Kidney epithelial cell (primary cell): ENCODE results near the gene KRTAP10-2. TPM values are rescaled to one million over a fixed set of nuclear protein-coding genes. Genes with fewer than 3 reads are reported as not detected.

Source experiments
- DNase-seq: peaks from one replicate; pipeline ENCODE4 v3.0.0-alpha.2; 2010; ENCODE audit warnings: low read depth
- H3K27me3 ChIP-seq: 2 replicates; pipeline ENCODE4 v1.6.0; 2011; ENCODE audit warnings: low read length; ENCODE audit not compliant: control insufficient read depth, insufficient read depth
- H3K36me3 ChIP-seq: 2 replicates; pipeline ENCODE4 v1.5.1; 2011; ENCODE audit warnings: low read length; ENCODE audit not compliant: control insufficient read depth, insufficient read depth
- H3K4me3 ChIP-seq: 2 replicates; pipeline ENCODE4 v1.5.1; 2011; ENCODE audit warnings: low read depth, mild to moderate bottlenecking, control low read depth, low read length
- total RNA-seq: library from RNA; depleted of rRNA; stranded (reverse); fragments of >200 nt; gene quantifications from 2 replicates; pipeline ENCODE4 v1.2.3, GENCODE V29; 2015
- TF ChIP-seq, protein P1 (sequence below): IDR thresholded peaks from 2 replicates; pipeline ENCODE4 v1.5.1; 2011; ENCODE audit warnings: mild to moderate bottlenecking, moderate library complexity, low read length, control low read depth, inconsistent platforms; ENCODE audit not compliant: insufficient read depth, poor library complexity, severe bottlenecking

The KRTAP10-2 gene
- total RNA-seq, 1 donor from 2014 or later, result not detected

DNA sequence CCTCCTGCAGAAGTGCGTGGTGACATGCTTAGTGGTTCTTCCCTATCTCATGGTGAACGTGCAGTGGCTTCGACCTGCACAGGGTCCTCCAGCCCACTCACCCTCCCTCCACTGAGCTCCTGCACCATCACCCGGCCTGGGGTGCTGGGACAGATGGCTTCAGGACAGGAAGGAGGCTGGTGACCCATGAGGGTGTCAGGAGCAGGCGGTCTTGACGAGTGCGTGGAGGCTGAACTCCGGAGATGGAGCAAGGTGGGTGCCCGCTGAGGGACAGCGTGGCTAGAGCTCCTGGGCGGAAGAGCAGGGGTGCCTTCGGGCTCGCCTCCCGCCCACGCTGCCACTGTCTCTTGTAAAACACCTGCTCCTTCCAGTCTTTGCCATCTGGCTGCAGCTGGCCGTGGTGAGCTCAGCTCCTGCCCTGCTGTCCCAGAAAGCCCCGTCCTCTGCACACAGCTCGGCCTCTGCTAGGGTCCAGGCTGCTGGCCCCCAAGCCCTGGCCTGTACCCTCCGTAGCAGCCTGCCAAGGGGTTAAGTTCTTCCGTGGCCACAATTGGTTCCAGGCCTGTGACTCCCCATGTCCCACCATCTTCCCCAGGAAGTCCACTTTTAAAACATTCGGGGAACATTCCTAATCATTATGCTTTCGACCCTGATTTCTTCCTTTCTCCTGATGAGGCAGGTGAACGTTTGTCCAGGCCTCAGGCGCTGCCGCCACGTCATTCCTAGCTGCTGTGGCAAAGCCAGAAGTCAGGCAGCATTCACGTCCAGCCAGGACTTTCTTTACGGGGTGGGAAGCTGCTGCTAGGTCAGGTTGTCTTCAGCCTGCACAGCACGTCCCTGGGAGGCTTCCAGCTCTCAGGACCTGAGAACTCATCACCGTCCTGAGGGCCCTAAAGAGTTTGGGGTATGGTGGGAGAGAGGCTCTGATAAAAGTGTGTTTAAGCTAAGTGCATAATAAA is 19.4 kb downstream of the KRTAP10-2 start:
- H3K4me3 ChIP-seq, result no peak overlapping the region
- H3K36me3 ChIP-seq, result no peaks in the 10 kb centered on the region
- no peak for DNase-seq
- H3K27me3 ChIP-seq, result peaks cover 3% of the 10 kb centered on the region
- TF ChIP-seq, protein P1, sequence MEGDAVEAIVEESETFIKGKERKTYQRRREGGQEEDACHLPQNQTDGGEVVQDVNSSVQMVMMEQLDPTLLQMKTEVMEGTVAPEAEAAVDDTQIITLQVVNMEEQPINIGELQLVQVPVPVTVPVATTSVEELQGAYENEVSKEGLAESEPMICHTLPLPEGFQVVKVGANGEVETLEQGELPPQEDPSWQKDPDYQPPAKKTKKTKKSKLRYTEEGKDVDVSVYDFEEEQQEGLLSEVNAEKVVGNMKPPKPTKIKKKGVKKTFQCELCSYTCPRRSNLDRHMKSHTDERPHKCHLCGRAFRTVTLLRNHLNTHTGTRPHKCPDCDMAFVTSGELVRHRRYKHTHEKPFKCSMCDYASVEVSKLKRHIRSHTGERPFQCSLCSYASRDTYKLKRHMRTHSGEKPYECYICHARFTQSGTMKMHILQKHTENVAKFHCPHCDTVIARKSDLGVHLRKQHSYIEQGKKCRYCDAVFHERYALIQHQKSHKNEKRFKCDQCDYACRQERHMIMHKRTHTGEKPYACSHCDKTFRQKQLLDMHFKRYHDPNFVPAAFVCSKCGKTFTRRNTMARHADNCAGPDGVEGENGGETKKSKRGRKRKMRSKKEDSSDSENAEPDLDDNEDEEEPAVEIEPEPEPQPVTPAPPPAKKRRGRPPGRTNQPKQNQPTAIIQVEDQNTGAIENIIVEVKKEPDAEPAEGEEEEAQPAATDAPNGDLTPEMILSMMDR, result no peak

DNA sequence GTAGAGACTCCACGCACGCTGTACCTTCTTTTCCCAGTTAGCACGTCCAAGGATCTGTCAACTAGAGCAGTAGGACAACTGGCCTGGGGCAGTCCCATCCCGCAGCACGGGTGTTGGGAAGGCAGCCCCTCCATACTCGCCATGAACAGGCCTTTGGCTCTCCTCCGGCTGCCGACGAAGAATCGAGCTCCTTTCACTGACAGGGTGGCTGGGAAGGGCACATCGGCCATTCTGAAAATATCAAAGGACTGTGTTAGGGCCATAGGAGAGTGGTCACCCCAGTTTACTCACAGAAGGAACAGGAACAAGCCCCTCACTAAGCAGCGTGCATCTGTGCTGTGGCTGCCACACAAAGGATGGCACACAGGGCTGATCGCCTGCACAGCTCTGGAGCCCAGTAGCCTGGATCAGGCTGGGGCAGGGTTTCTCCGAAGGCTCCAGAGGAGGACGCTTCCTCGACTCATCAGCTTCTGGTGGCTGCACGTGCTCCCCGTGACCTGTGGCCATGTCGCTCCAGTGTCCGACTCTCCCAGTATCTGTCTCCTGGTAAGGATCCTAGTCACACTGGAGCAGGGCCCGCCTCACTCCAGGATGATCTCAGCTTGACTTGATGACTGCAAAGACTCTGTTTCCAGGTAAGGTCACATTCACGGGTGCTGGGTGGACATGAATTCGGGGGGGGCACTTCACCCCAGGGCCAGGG is 20.3 kb downstream of the KRTAP10-2 start:
- H3K36me3 ChIP-seq, result no peaks in the 10 kb centered on the region
- no peak for DNase-seq
- H3K4me3 ChIP-seq, result no peak overlapping the region
- peaks cover 2% of the 10 kb centered on the region for H3K27me3 ChIP-seq
- TF ChIP-seq, protein P1, result no peak

DNA sequence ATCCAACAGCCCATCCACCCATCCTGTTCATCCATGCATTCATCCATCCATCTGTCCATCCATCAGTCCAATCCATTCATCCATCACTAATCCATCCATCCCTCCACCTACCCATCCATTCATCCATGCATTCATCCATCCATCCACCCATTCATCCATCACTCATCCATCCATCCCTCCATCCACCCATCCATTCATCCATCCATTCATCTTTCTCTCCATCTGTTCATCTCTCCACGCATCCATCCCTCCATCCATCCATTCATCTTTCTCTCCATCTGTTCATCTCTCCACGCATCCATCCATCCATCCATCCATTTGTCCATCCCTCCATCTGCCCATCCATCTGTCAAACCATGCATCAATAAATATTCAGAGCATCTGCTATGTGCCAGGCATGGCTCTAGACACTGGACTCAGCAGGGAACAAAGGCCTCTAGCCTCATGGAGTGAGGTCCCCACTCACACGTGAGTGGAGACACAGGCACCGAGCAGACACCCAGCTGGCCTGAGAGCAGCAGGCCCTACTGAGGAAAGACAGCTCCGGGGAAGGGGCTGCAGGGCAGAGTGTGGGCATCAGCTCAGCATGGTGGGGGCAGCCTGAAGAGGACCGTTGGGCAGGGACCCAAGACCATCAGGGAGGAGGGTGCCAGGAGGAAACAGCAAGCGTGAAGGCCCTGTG is 20.9 kb downstream of the KRTAP10-2 start:
- no peak for DNase-seq

DNA sequence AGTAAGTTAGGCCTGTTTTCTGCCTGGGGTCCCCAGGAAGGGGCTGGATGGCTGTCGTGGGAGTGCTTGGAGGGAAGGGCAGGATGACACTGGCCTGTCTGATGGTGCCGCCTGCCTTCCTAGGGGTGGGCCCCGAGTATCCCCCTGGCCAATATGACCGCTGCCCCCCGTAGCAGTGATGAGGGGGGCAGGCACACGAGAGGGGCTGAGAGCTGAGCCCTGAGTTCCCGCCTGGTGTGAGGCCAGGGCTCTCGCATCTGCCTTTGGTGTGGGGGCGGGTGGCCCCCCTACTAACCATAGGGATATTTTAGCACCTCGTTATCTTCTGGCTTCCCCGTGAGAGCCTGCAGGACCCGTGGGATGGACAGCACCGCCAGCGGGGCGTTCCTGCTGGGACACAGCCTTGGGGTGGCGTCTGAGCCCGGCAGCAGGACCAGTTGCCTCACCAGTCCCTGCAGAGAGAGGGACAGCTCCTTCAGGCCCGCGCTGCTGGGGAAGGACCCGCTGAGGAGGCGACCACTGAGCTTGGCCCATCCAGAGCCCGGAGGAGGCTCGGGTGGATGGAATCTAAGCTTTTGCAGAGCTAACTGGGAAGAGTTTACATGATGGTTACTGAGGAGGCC is 21.7 kb downstream of the KRTAP10-2 start:
- H3K4me3 ChIP-seq, result no peak overlapping the region
- no peaks in the 10 kb centered on the region for H3K27me3 ChIP-seq
- H3K36me3 ChIP-seq, result no peaks in the 10 kb centered on the region
- no peak for DNase-seq
- TF ChIP-seq, protein P1, result no peak

More for the DNA sequence above, 20.9 kb downstream of the KRTAP10-2 start:
- TF ChIP-seq, protein P1, result no peak
- Histone ChIP-seq H3K36me3 (no peaks in the 10 kb centered on the region), H3K27me3 (no peaks in the 10 kb centered on the region), H3K4me3 (no peak overlapping the region)

DNA sequence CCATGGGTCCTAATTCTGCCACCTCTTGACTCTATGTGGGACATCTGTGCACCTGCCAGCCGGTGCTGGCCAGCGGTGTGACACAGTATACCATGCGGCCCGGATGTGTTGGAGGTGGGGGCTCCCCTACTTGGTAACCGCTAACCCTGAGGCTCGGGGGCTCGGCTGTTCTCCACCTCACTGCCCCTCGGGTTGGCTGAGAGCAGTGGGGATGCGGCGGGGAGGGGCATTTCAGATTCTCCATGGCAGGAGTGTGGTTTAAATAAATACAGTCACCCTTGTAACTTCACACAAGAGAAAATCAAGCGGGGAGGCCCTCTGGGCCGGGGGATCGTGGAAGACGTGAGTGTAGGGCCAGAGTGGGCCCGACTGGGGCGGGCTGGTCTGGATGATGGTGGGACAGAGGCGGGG is 22.3 kb downstream of the KRTAP10-2 start:
- TF ChIP-seq, protein P1, result no peak
- no peak overlapping the region for H3K4me3 ChIP-seq
- DNase-seq, result no peak
- H3K27me3 ChIP-seq, result no peaks in the 10 kb centered on the region
- no peaks in the 10 kb centered on the region for H3K36me3 ChIP-seq
